Activated naive CD8-positive, alpha-beta T cell treated with anti-CD3 and anti-CD28 coated beads, Interleukin-2, amount 50 U/mL, for 24 hours (primary cell): Measurements from ENCODE around the gene KARS1.

Experiments
- ATAC-seq: fragments of 150-1000 bp; cut with Tn5 transposase; one replicate; pipeline ENCODE4 v1.10.0; 2021
- DNase-seq: peaks from one replicate; pipeline ENCODE4 v3.0.0; 2021
- H3K27ac Mint-ChIP-seq: one replicate; pipeline ENCODE4 v1.8.0; 2021; ENCODE audit warnings: mild to moderate bottlenecking, mixed read lengths
- H3K27me3 Mint-ChIP-seq: one replicate; pipeline ENCODE4 v1.8.0; 2021; ENCODE audit warnings: mixed read lengths
- H3K36me3 Mint-ChIP-seq: one replicate; pipeline ENCODE4 v1.8.0; 2021; ENCODE audit warnings: low read depth, mixed read lengths
- H3K4me1 Mint-ChIP-seq: one replicate; pipeline ENCODE4 v1.8.0; 2021; ENCODE audit warnings: mixed read lengths
- H3K4me3 Mint-ChIP-seq: one replicate; pipeline ENCODE4 v1.8.0; 2021; ENCODE audit warnings: mild to moderate bottlenecking, moderate library complexity, mixed read lengths
- H3K9me3 Mint-ChIP-seq: one replicate; pipeline ENCODE4 v1.8.0; 2021; ENCODE audit warnings: mixed read lengths

Gene KARS1

GRCh38 chr16:75640598-75640997 lies 6.9 kb downstream of the KARS1 start:
- DNase-seq (no peak), ATAC-seq (no peak)
- peaks cover 39% of the 10 kb centered on the region for H3K4me1 Mint-ChIP-seq
- H3K36me3 Mint-ChIP-seq: peaks cover 68% of the 10 kb centered on the region
- peak overlapping the region; percentile 52 for H3K27ac Mint-ChIP-seq
- H3K27me3 Mint-ChIP-seq: no peaks in the 10 kb centered on the region
- no peak overlapping the region for H3K4me3 Mint-ChIP-seq
- H3K9me3 Mint-ChIP-seq: no peaks in the 10 kb centered on the region

DNA sequence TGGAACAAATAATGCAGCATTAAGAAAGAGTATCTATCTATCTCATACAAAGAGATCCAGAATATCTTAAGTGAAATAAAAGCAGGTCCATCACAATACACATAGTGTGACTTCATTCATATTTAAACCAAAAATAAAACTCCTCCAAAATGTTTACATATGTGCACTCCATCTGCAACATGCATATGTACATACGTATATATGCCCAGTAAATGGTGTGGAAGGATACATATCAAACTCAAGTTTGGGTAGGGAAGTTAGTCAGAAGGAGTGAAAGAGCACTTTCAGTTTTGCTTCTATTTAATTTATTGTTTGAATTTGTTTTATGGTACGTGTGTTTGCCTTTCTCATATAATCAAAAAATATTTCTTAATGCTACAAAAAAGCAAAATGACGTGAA lies 12.4 kb downstream of the KARS1 start:
- DNase-seq (no peak), ATAC-seq (no peak)
- peaks cover 70% of the 10 kb centered on the region for H3K36me3 Mint-ChIP-seq
- H3K4me3 Mint-ChIP-seq: no peak overlapping the region
- H3K27me3 Mint-ChIP-seq: no peaks in the 10 kb centered on the region
- H3K4me1 Mint-ChIP-seq: peaks cover 7% of the 10 kb centered on the region
- H3K27ac Mint-ChIP-seq: no peak overlapping the region
- H3K9me3 Mint-ChIP-seq: no peaks in the 10 kb centered on the region

DNA sequence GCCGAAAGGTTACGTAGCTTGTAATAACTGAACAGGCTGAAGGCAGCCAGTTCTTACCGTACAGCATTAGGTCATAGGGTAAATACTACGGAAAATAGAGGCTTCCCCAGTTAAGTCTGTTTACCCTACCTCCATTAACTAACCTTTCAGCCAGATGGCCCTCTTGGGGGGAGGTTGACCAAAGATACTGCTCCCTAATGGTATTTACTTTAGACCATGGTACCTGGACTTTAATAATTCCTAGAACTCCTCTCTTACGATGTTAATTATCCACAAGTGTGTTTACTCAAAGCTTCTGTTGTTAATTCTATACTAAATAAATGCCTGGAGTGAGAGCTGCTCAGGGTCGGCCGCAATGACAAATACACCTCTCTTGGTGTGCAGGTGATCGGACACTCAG lies 14.6 kb downstream of the KARS1 start:
- Mint-ChIP-seq H3K4me3 (no peak overlapping the region), H3K27ac (no peak overlapping the region), H3K27me3 (no peaks in the 10 kb centered on the region), H3K36me3 (peaks cover 76% of the 10 kb centered on the region), H3K9me3 (no peaks in the 10 kb centered on the region), H3K4me1 (peaks cover 15% of the 10 kb centered on the region)
- ATAC-seq (no peak), DNase-seq (no peak)

GRCh38 chr16:75630052-75630451 lies 17.4 kb downstream of the KARS1 start:
- Mint-ChIP-seq H3K27ac (no peak overlapping the region), H3K27me3 (no peaks in the 10 kb centered on the region), H3K4me1 (peaks cover 13% of the 10 kb centered on the region), H3K9me3 (no peaks in the 10 kb centered on the region), H3K4me3 (no peak overlapping the region), H3K36me3 (peaks cover 75% of the 10 kb centered on the region)
- ATAC-seq (no peak), DNase-seq (no peak)

GRCh38 chr16:75629132-75629531 lies 18.3 kb downstream of the KARS1 start:
- Mint-ChIP-seq H3K9me3 (no peaks in the 10 kb centered on the region), H3K36me3 (peaks cover 78% of the 10 kb centered on the region), H3K27ac (peak overlapping the region; percentile 73), H3K4me1 (peaks cover 15% of the 10 kb centered on the region), H3K4me3 (no peak overlapping the region), H3K27me3 (no peaks in the 10 kb centered on the region)
- DNase-seq: no peak
- no peak for ATAC-seq

GRCh38 chr16:75628351-75628750 lies 19.1 kb downstream of the KARS1 start:
- Mint-ChIP-seq H3K4me3 (no peak overlapping the region), H3K4me1 (peaks cover 18% of the 10 kb centered on the region), H3K27me3 (no peaks in the 10 kb centered on the region), H3K27ac (peak overlapping the region; percentile 63), H3K9me3 (no peaks in the 10 kb centered on the region), H3K36me3 (peaks cover 72% of the 10 kb centered on the region)
- ATAC-seq: no peak
- no peak for DNase-seq

GRCh38 chr16:75627851-75628250 lies 19.6 kb downstream of the KARS1 start:
- Mint-ChIP-seq H3K9me3 (no peaks in the 10 kb centered on the region), H3K4me3 (no peak overlapping the region), H3K36me3 (peaks cover 68% of the 10 kb centered on the region)

DNA sequence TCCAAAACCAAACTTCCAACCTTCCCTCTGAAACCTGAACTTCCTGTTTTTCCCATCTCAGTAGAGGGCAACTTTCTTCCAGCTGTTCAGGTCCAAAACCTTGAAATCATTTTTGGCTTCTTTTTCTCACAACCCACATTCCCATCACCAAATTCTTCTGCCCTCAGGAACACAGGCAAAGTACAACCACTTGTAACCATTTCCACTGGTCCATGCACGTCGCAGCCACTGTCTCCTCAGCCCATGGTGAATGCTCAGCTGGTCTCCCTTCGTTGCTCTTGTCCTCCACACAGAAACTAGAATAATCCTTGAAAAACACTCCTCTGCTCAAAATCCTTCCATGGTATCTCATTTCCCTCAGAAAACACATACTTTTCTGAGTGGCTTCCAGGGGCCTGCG lies 20.7 kb downstream of the KARS1 start:
- Mint-ChIP-seq H3K27me3 (no peaks in the 10 kb centered on the region), H3K36me3 (peaks cover 61% of the 10 kb centered on the region), H3K9me3 (no peaks in the 10 kb centered on the region), H3K4me1 (peaks cover 29% of the 10 kb centered on the region), H3K27ac (peak overlapping the region; percentile 63), H3K4me3 (no peak overlapping the region)
- DNase-seq: no peak
- no peak for ATAC-seq

More at GRCh38 chr16:75627851-75628250, 19.6 kb downstream of the KARS1 start:
- ATAC-seq: no peak
- DNase-seq: no peak
- peaks cover 22% of the 10 kb centered on the region for H3K4me1 Mint-ChIP-seq
- H3K27ac Mint-ChIP-seq: peak overlapping the region; percentile 63
- no peaks in the 10 kb centered on the region for H3K27me3 Mint-ChIP-seq

- peaks cover 54% of the 10 kb centered on the region for H3K36me3 Mint-ChIP-seq
- peaks cover 48% of the 10 kb centered on the region for H3K4me1 Mint-ChIP-seq
- H3K27me3 Mint-ChIP-seq: no peaks in the 10 kb centered on the region
- no peak for ATAC-seq
- no peaks in the 10 kb centered on the region for H3K9me3 Mint-ChIP-seq
- H3K27ac Mint-ChIP-seq: peak overlapping the region; percentile 26
- no peak overlapping the region for H3K4me3 Mint-ChIP-seq
- no peak for DNase-seq
These were observed 22.5 kb downstream of the KARS1 start for GRCh38 chr16:75624921-75625334.

DNA sequence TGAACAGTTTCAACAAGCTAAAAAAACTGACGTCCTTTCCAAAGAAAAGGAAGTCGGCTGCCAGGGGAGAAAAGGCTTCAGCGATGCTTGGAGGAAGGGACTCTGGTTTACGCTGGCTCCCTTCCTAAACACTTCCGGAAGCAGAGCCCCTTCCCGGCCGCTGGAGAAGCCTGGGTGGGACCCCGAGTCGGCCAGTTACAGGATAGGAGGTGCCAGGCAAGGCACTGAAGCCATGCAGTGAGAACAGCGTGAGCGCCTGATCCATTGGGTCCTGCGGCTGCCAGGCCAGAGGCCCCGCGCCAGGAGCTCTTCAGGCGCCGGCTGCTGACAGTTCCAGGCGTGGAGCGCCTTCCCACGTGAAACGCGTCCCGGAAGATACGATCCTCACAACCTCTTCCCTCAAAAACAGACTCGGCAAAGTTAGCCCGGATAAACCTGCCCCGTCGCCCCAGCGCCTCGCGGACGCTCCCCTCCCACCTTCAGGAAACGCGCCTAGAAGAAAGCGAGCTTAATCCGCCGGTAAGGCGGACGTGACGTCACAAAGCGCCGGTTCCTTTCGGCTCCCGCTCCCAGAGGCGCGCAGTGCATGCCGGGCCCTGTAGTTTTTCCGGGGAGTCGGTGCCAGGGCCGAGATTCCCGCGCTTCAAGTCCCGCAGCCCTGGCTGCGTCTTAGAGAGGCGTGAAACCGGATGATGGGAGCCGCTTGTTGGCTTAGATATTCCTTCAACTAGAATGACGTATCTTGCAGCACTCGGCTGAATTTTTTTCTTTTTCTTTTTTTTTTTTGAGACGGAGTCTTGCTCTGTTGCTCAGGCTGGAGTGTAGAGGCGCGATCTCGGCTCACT lies 24.5 kb downstream of the KARS1 start, which contains the start of gene ADAT1:
Gene ADAT1, minus strand, starts transcription at position 521 of the 845 bp plus-strand sequence. CDS start 2,482 bp downstream, outside the sequence.
- Mint-ChIP-seq H3K9me3 (no peaks in the 10 kb centered on the region), H3K36me3 (peaks cover 53% of the 10 kb centered on the region), H3K27me3 (no peaks in the 10 kb centered on the region), H3K4me3 (peak within 1 kb of the TSS; percentile 95), H3K27ac (peak within 1 kb of the TSS; percentile 96), H3K4me1 (peaks cover 39% of the 10 kb centered on the region)
- DNase-seq (peak; percentile 97), ATAC-seq (peak; percentile 97)

- ATAC-seq: no peak
These were observed 26.3 kb downstream of the KARS1 start for GRCh38 chr16:75621170-75621477.

GRCh38 chr16:75620326-75621169 lies 26.9 kb downstream of the KARS1 start:
- peaks cover 51% of the 10 kb centered on the region for H3K4me1 Mint-ChIP-seq
- H3K4me3 Mint-ChIP-seq: peak overlapping the region; percentile 95
- peak; percentile 16 for ATAC-seq
- H3K27ac Mint-ChIP-seq: peak overlapping the region; percentile 96
- H3K27me3 Mint-ChIP-seq: no peaks in the 10 kb centered on the region
- H3K9me3 Mint-ChIP-seq: no peaks in the 10 kb centered on the region
- peaks cover 47% of the 10 kb centered on the region for H3K36me3 Mint-ChIP-seq
- no peak for DNase-seq

More at GRCh38 chr16:75621170-75621477, 26.3 kb downstream of the KARS1 start:
- H3K27me3 Mint-ChIP-seq: no peaks in the 10 kb centered on the region
- peaks cover 50% of the 10 kb centered on the region for H3K4me1 Mint-ChIP-seq
- no peaks in the 10 kb centered on the region for H3K9me3 Mint-ChIP-seq
- H3K36me3 Mint-ChIP-seq: peaks cover 49% of the 10 kb centered on the region
- no peak for DNase-seq
- H3K27ac Mint-ChIP-seq: peak overlapping the region; percentile 96
- peak overlapping the region; percentile 95 for H3K4me3 Mint-ChIP-seq

GRCh38 chr16:75618780-75619179 lies 28.7 kb downstream of the KARS1 start:
- H3K4me3 Mint-ChIP-seq: no peak overlapping the region

GRCh38 chr16:75617121-75617520 lies 30.3 kb downstream of the KARS1 start:
- Mint-ChIP-seq H3K36me3 (peaks cover 51% of the 10 kb centered on the region), H3K4me1 (peaks cover 38% of the 10 kb centered on the region), H3K4me3 (no peak overlapping the region), H3K27ac (peak overlapping the region; percentile 60), H3K27me3 (no peaks in the 10 kb centered on the region), H3K9me3 (no peaks in the 10 kb centered on the region)
- ATAC-seq: no peak
- no peak for DNase-seq

More at GRCh38 chr16:75618780-75619179, 28.7 kb downstream of the KARS1 start:
- Mint-ChIP-seq H3K4me1 (peaks cover 48% of the 10 kb centered on the region), H3K9me3 (no peaks in the 10 kb centered on the region), H3K27me3 (no peaks in the 10 kb centered on the region), H3K36me3 (peaks cover 46% of the 10 kb centered on the region), H3K27ac (no peak overlapping the region)
- ATAC-seq (no peak), DNase-seq (no peak)
